Measurements from ENCODE around the gene LBHD2. TPM values are rescaled to one million over a fixed set of nuclear protein-coding genes. Genes with fewer than 3 reads are reported as not detected.

Gene LBHD2
- total RNA-seq, 1 experiment from 2014 or later = not detected

DNA sequence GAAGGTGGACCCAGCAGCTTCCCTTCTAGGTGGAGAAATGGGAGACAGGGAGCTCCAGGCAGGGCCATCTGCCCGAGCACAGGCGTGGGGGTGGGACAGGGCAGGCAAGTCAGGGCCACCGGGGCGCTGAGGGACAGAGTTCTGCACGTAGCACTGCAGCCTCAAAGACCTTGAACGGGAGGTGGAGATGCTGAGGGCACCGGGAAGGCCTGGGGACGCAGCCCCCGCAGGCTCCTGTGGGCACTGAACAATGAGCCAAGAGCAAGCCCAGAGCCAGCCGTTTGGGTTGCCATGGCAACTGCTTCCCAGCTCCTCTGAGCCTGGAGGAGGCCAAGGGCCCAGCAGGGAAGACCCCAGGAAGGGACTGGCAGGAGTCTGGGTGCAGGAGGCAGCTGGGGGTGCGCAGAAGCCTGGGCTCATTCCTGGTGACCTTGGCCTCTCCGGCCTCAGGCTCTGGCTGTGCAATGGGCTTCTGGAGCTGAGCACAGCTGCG, 3.4 kb downstream of the LBHD2 start:
- H3K27me3 ChIP-seq (ENCODE audit: insufficient read depth, low read length) = no peaks in the 10 kb centered on the region
- ChIA-PET CTCF (interaction anchor here (1.4 kb wide), 1 partner anchor 18 kb away, joined by 6 read pairs; no protein-coding TSS in a partner anchor), POLR2A (no interaction called here), RAD21 (ENCODE audit: low non-redundant PET in 1 of 2, low total read pairs in 2 of 2, uncharacterized antibody in 2 of 2, unreplicated experiment in 2 of 2) (no interaction called here)
- no peaks in the 10 kb centered on the region for H3K9me2 ChIP-seq (ENCODE audit: insufficient read depth)
- no peaks in the 10 kb centered on the region for H3K36me3 ChIP-seq (ENCODE audit: control insufficient read depth in 1 of 2, insufficient read depth in 2 of 2, low read length in 2 of 2)
- ATAC-seq (no peak), DNase-seq (ENCODE audit: low read depth, low spot score) (no peak)
- no peaks in the 10 kb centered on the region for H3K9me3 ChIP-seq (ENCODE audit: control insufficient read depth in 1 of 2, insufficient read depth in 1 of 2, low read depth in 1 of 2, low read length in 2 of 2)
- H3K4me3 ChIP-seq (replicated peaks in 1 of 2; ENCODE audit: low read depth in 1 of 2, low read length in 2 of 2) = no peak overlapping the region
- H3K4me2 ChIP-seq (ENCODE audit: low read length) = no peak overlapping the region
- H3K79me2 ChIP-seq (ENCODE audit: insufficient read depth, low read length) = no peaks in the 10 kb centered on the region
- intact Hi-C loops (cut with micrococcal nuclease) = no loop called here
- H4K20me1 ChIP-seq (ENCODE audit: insufficient read depth) = no peaks in the 10 kb centered on the region
- no peak overlapping the region for H2AFZ ChIP-seq (ENCODE audit: low read depth, low read length, poor library complexity, severe bottlenecking)
- peaks cover 8 to 13% of the 10 kb centered on the region in 2 experiments for H3K4me1 ChIP-seq (ENCODE audit: control insufficient read depth in 1 of 2, insufficient read depth in 2 of 2, low read length in 2 of 2)
- no peak overlapping the region for H3K9ac ChIP-seq (ENCODE audit: low read length)
- no TSS peak for BruUV-seq (replicated peaks)
- TF ChIP-seq SRF (IDR thresholded peaks at IDR 0.05; ENCODE audit: low read depth) (no peak), ELF1 (IDR thresholded peaks at IDR 0.05; ENCODE audit: borderline replicate concordance, low read depth) (no peak), FOSL1 (IDR thresholded peaks at IDR 0.05; ENCODE audit: low read depth) (no peak), JUND (IDR thresholded peaks at IDR 0.05) (no peak), CBX3 (IDR thresholded peaks at IDR 0.05; ENCODE audit: low read depth) (no peak), RAD21 (IDR thresholded peaks at IDR 0.05; ENCODE audit: low read depth) (no peak), POLR2A (IDR thresholded peaks at IDR 0.05; ENCODE audit: borderline replicate concordance, extremely low read depth, insufficient read depth, insufficient read length) (no peak), YY1 (IDR thresholded peaks at IDR 0.05; ENCODE audit: extremely low read depth, insufficient replicate concordance, low read depth, low read length) (no peak), SIN3A (IDR thresholded peaks at IDR 0.05; ENCODE audit: low read depth) (no peak), EZH2phosphoT487 (IDR thresholded peaks at IDR 0.05; ENCODE audit: borderline replicate concordance) (no peak), POLR2AphosphoS5 (IDR thresholded peaks at IDR 0.05; ENCODE audit: low read depth, low read length) (no peak)
- TF ChIP-seq, protein P1, sequence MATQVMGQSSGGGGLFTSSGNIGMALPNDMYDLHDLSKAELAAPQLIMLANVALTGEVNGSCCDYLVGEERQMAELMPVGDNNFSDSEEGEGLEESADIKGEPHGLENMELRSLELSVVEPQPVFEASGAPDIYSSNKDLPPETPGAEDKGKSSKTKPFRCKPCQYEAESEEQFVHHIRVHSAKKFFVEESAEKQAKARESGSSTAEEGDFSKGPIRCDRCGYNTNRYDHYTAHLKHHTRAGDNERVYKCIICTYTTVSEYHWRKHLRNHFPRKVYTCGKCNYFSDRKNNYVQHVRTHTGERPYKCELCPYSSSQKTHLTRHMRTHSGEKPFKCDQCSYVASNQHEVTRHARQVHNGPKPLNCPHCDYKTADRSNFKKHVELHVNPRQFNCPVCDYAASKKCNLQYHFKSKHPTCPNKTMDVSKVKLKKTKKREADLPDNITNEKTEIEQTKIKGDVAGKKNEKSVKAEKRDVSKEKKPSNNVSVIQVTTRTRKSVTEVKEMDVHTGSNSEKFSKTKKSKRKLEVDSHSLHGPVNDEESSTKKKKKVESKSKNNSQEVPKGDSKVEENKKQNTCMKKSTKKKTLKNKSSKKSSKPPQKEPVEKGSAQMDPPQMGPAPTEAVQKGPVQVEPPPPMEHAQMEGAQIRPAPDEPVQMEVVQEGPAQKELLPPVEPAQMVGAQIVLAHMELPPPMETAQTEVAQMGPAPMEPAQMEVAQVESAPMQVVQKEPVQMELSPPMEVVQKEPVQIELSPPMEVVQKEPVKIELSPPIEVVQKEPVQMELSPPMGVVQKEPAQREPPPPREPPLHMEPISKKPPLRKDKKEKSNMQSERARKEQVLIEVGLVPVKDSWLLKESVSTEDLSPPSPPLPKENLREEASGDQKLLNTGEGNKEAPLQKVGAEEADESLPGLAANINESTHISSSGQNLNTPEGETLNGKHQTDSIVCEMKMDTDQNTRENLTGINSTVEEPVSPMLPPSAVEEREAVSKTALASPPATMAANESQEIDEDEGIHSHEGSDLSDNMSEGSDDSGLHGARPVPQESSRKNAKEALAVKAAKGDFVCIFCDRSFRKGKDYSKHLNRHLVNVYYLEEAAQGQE (IDR thresholded peaks at IDR 0.05; ENCODE audit: low read depth) = no peak
- TF ChIP-seq, protein P2, sequence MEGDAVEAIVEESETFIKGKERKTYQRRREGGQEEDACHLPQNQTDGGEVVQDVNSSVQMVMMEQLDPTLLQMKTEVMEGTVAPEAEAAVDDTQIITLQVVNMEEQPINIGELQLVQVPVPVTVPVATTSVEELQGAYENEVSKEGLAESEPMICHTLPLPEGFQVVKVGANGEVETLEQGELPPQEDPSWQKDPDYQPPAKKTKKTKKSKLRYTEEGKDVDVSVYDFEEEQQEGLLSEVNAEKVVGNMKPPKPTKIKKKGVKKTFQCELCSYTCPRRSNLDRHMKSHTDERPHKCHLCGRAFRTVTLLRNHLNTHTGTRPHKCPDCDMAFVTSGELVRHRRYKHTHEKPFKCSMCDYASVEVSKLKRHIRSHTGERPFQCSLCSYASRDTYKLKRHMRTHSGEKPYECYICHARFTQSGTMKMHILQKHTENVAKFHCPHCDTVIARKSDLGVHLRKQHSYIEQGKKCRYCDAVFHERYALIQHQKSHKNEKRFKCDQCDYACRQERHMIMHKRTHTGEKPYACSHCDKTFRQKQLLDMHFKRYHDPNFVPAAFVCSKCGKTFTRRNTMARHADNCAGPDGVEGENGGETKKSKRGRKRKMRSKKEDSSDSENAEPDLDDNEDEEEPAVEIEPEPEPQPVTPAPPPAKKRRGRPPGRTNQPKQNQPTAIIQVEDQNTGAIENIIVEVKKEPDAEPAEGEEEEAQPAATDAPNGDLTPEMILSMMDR (IDR thresholded peaks at IDR 0.05 in 2 of 3, conservative IDR thresholded peaks at IDR 0.05 in 1 of 3; ENCODE audit: borderline replicate concordance in 1 of 3, insufficient read depth in 1 of 3, low read depth in 2 of 3, low read length in 2 of 3) = no peak
- H3K27ac ChIP-seq (ENCODE audit: low read depth, low read length) = no peak overlapping the region
